Panc1 (cell line): ENCODE results near the gene ABLIM2. TPM values are rescaled to one million over a fixed set of nuclear protein-coding genes. Genes with fewer than 3 reads are reported as not detected.

Experiments used
- ATAC-seq: fragments of 200-7000 bp; cut with Tn5 transposase; 2 replicates; pipeline ENCODE4 v1.9.1; 2020; ENCODE audit warnings: mild to moderate bottlenecking, moderate library complexity
- BruUV-seq: library from RNA; stranded (reverse); fragments of 400-500 nt; replicated peaks from 2 replicates; lab custom pipeline; 2021; lab: Mats Ljungman, UMichigan
- CTCF ChIA-PET: fragments of 300-600 bp; sonication (Branson Sonifier 250); formaldehyde crosslinking; loops from one replicate; lab custom pipeline; 2022; ENCODE audit warnings: antibody characterized with exemption; lab: Charles Lee
- POLR2A ChIA-PET: fragments of 300-600 bp; sonication (Branson Sonifier 250); formaldehyde crosslinking; loops from one replicate; lab custom pipeline; 2022; ENCODE audit warnings: antibody characterized with exemption; lab: Charles Lee
- DNase-seq: peaks from one replicate; pipeline ENCODE4 v3.0.0-alpha.2; 2010; ENCODE audit warnings: low read depth, low spot score
- H3K27ac ChIP-seq: 2 replicates; pipeline ENCODE4 v1.5.1; 2011; ENCODE audit warnings: mild to moderate bottlenecking, low read length, inconsistent platforms
- H3K27me3 ChIP-seq: fragments of 200-500 bp; sonication (Bioruptor generic); 2 replicates; pipeline ENCODE4 v1.6.0; 2014; ENCODE audit warnings: low read length, inconsistent platforms; ENCODE audit not compliant: control insufficient read depth, insufficient read depth
- H3K36me3 ChIP-seq: fragments of 200-500 bp; sonication (Bioruptor generic); 2 replicates; pipeline ENCODE4 v1.5.1; 2014; ENCODE audit warnings: inconsistent platforms, mild to moderate bottlenecking, low read length, moderate library complexity; ENCODE audit not compliant: control insufficient read depth, insufficient read depth
- H3K4me1 ChIP-seq: 2 replicates; pipeline ENCODE4 v1.5.1; 2011; ENCODE audit warnings: inconsistent platforms, mild to moderate bottlenecking, low read length, moderate library complexity; ENCODE audit not compliant: control insufficient read depth, insufficient read depth
- H3K4me3 ChIP-seq, 2 experiments: 2 replicates each; pipeline ENCODE4 v1.5.1; 2011 to 2012; ENCODE audit warnings: low read depth in 2 of 2, low read length in 2 of 2, mild to moderate bottlenecking in 2 of 2, inconsistent platforms in 1 of 2, moderate library complexity in 1 of 2
- H3K9me3 ChIP-seq: fragments of 200-500 bp; sonication (Bioruptor generic); 2 replicates; pipeline ENCODE4 v1.5.1; 2014; ENCODE audit warnings: low read depth, mild to moderate bottlenecking, inconsistent platforms, low read length, moderate library complexity; ENCODE audit not compliant: control insufficient read depth, insufficient read depth
- POLR2AphosphoS5 ChIP-seq: IDR thresholded peaks from 2 replicates; pipeline ENCODE4 v1.6.1; 2012; ENCODE audit warnings: mild to moderate bottlenecking, low read depth, low read length, moderate library complexity
- SIN3A ChIP-seq: IDR thresholded peaks from 2 replicates; pipeline ENCODE4 v1.6.1; 2012; ENCODE audit warnings: low read depth, mild to moderate bottlenecking, low read length, moderate library complexity, borderline replicate concordance; ENCODE audit not compliant: insufficient read depth
- TCF7L2 ChIP-seq: IDR thresholded peaks from 2 replicates; pipeline ENCODE4 v1.6.1; 2011; ENCODE audit warnings: mild to moderate bottlenecking, low read depth, low read length, inconsistent platforms
- in situ Hi-C: cut with HindIII; loops from 2 replicates; pipeline ENCODE4 v1.10.0; 2016; ENCODE audit warnings: low sequenced_read_pairs, low pct_unique_long_range_greater_than_20kb
- intact Hi-C: fragments of 100-400 bp; cut with micrococcal nuclease; formaldehyde crosslinking; loops from one replicate; pipeline ENCODE4 v1.10.0; 2022; ENCODE audit not compliant: unreplicated experiment
- total RNA-seq: library from RNA; stranded (reverse); gene quantifications from one replicate; pipeline ENCODE4 v1.2.1, GENCODE V29; 2021; ENCODE audit not compliant: unreplicated experiment
- TF ChIP-seq, protein P1 (sequence below): fragments of 450-650 bp; IDR thresholded peaks from 2 replicates; pipeline ENCODE4 v1.5.1; 2017; ENCODE audit warnings: mild to moderate bottlenecking
- TF ChIP-seq, protein P2 (sequence below), 2 experiments: IDR thresholded peaks; 2 replicates each; pipeline ENCODE4 v1.6.1; 2011 to 2012; ENCODE audit warnings: low read depth in 2 of 2, control low read depth in 1 of 2, low read length in 1 of 2, mild to moderate bottlenecking in 1 of 2, moderate library complexity in 1 of 2; ENCODE audit not compliant: insufficient read depth in 1 of 2

The ABLIM2 gene
- total RNA-seq, 1 experiment from 2014 or later: 0.64 TPM

DNA sequence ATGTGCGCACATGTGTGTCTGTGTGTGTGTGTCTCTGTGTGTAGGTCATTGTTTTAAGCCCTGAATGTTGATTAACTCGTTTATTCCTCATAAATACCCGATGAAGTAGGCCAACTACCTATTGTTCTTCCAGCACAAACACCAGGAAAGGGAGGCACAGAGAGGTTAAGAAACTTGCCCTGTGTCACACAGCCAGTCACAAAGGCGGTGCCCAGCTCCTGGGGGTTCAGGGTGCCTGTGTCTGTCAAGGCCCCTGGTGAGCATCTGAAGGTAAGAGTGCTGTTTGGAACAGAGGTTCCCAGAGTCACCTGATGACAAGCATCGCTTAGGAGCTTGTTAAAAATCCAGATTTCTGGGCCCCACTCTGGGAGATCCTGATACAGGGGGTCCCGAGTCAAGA lies 22.5 kb upstream of the ABLIM2 start:
- POLR2A ChIA-PET: no interaction called here
- CTCF ChIA-PET: no interaction called here

DNA sequence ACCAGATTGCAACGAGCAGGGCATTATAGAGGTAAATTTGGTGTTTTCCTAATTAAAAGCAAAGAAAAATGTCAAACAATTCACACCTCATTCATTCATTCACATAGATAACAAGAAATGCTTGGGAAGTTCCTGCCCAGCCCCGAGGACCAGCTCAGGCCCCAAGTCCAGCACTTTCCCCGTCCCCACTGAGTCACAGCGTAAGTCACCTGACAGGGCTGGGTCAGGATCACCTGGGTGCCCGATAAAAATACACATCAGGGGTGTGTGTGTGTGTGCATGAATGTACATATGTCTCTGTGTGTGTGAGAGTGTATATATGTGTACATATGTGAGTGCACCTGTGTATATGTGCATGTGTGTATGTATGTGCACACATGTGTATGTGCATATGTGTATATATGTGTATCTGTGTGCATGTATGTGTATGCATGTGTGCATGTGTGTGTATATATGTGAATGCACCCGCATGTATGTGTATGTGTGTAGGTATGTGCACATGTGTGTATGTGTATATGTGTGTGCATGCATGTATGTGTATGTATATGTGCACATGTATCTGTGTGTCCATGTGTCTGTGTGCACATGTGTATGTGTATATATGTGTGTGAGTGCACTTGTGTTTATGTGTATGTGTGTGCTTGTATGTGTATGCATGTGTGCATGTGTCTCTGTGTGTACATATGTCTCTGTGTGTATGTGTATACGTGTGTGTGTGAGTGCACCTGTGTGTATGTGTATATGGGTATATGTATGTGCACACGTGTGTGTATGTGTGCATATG lies 21.9 kb upstream of the ABLIM2 start:
- ChIA-PET POLR2A (no interaction called here), CTCF (interaction anchor here (0.7 to 1.2 kb wide), 2 partner anchors 11 to 46 kb away, joined by 3 to 4 read pairs; no protein-coding TSS in a partner anchor)
- no peak for DNase-seq
- H3K36me3 ChIP-seq: no peaks in the 10 kb centered on the region
- intact Hi-C loops: no loop called here
- in situ Hi-C loops: no loop called here
- no peak overlapping the region for H3K4me3 ChIP-seq
- TF ChIP-seq, protein P1, sequence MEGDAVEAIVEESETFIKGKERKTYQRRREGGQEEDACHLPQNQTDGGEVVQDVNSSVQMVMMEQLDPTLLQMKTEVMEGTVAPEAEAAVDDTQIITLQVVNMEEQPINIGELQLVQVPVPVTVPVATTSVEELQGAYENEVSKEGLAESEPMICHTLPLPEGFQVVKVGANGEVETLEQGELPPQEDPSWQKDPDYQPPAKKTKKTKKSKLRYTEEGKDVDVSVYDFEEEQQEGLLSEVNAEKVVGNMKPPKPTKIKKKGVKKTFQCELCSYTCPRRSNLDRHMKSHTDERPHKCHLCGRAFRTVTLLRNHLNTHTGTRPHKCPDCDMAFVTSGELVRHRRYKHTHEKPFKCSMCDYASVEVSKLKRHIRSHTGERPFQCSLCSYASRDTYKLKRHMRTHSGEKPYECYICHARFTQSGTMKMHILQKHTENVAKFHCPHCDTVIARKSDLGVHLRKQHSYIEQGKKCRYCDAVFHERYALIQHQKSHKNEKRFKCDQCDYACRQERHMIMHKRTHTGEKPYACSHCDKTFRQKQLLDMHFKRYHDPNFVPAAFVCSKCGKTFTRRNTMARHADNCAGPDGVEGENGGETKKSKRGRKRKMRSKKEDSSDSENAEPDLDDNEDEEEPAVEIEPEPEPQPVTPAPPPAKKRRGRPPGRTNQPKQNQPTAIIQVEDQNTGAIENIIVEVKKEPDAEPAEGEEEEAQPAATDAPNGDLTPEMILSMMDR: no peak
- TF ChIP-seq SIN3A (no peak), POLR2AphosphoS5 (no peak), TCF7L2 (no peak)
- TF ChIP-seq, protein P2, sequence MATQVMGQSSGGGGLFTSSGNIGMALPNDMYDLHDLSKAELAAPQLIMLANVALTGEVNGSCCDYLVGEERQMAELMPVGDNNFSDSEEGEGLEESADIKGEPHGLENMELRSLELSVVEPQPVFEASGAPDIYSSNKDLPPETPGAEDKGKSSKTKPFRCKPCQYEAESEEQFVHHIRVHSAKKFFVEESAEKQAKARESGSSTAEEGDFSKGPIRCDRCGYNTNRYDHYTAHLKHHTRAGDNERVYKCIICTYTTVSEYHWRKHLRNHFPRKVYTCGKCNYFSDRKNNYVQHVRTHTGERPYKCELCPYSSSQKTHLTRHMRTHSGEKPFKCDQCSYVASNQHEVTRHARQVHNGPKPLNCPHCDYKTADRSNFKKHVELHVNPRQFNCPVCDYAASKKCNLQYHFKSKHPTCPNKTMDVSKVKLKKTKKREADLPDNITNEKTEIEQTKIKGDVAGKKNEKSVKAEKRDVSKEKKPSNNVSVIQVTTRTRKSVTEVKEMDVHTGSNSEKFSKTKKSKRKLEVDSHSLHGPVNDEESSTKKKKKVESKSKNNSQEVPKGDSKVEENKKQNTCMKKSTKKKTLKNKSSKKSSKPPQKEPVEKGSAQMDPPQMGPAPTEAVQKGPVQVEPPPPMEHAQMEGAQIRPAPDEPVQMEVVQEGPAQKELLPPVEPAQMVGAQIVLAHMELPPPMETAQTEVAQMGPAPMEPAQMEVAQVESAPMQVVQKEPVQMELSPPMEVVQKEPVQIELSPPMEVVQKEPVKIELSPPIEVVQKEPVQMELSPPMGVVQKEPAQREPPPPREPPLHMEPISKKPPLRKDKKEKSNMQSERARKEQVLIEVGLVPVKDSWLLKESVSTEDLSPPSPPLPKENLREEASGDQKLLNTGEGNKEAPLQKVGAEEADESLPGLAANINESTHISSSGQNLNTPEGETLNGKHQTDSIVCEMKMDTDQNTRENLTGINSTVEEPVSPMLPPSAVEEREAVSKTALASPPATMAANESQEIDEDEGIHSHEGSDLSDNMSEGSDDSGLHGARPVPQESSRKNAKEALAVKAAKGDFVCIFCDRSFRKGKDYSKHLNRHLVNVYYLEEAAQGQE (IDR thresholded peaks at IDR 0.05; ENCODE audit: insufficient read depth in 1 of 2, low read depth in 2 of 2, low read length in 1 of 2): no peak
- no peaks in the 10 kb centered on the region for H3K9me3 ChIP-seq
- H3K27ac ChIP-seq: no peak overlapping the region
- BruUV-seq: no TSS peak
- H3K27me3 ChIP-seq: no peaks in the 10 kb centered on the region
- H3K4me1 ChIP-seq: peaks cover 8% of the 10 kb centered on the region
- ATAC-seq: no peak

More for the DNA sequence above, 22.5 kb upstream of the ABLIM2 start:
- no peaks in the 10 kb centered on the region for H3K27me3 ChIP-seq
- H3K27ac ChIP-seq: no peak overlapping the region
- H3K4me3 ChIP-seq: no peak overlapping the region
- intact Hi-C loops: no loop called here
- BruUV-seq: no TSS peak
- TF ChIP-seq, protein P2 (IDR thresholded peaks at IDR 0.05; ENCODE audit: insufficient read depth in 1 of 2, low read depth in 2 of 2, low read length in 1 of 2): no peak
- no peak for TF ChIP-seq SIN3A
- TF ChIP-seq, protein P1: no peak
- no peak for TF ChIP-seq TCF7L2
- no peak for TF ChIP-seq POLR2AphosphoS5
- DNase-seq: no peak
- no peaks in the 10 kb centered on the region for H3K9me3 ChIP-seq
- in situ Hi-C loops: no loop called here
- H3K36me3 ChIP-seq: no peaks in the 10 kb centered on the region
- no peak for ATAC-seq
- H3K4me1 ChIP-seq: peaks cover 8% of the 10 kb centered on the region
